HTERT RPE-1 (cell line): Measurements from ENCODE around the gene CPEB4.

ENCODE experiments used
- in situ Hi-C: fragments of 300-500 bp; cut with MboI; formaldehyde crosslinking; loops from 4 replicates; pipeline ENCODE4 v1.14.3; 2020; ENCODE audit warnings: low sequenced_read_pairs

Gene CPEB4

GRCh38 chr5:173884402-173885053 lies 3.6 kb upstream of the CPEB4 start:
- in situ Hi-C loops = no loop called here

DNA sequence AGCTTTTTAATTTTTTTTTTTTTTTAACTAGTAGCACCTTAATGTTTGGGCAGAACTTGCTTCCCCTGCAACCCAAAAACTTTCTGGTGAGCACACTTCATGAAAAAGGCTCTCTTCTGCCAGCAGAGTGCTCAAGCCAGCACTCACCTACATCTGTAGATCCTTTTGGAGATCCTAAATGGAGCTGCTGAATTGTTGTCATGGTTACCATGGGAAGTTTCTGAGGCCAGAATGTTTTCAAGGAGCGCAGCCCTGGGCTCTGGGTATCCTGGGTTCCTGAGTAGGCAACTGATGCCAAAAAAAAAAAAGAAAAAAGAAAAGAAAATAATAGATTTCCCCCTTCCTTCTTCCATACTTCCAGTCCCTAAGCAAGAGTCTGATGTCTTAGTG lies 3.1 kb upstream of the CPEB4 start:
- in situ Hi-C loops = no loop called here

GRCh38 chr5:173885475-173886010 lies 2.6 kb upstream of the CPEB4 start:
- in situ Hi-C loops = no loop called here

DNA sequence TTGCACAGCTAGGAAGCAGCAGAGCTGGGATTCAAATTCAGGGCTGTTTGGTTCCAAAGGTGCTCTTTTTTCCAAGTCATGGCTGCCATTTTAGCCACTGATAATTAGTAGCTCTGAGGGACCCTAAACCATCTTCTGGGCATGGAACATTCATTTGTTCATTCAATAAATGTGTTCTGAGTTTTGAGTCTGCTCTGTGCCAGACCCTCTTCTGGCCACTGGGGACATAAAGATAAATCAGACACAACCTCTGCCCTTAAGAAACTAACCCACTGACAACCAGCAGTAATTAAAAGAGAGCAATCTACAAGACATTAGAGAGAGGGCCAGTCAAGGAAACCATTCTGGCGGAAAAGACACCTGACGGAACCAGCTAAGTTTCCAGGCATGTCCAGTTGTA lies 2.0 kb upstream of the CPEB4 start:
- in situ Hi-C loops = no loop called here

GRCh38 chr5:173888473-173889131 lies 453 bp downstream of the CPEB4 start:
- in situ Hi-C loops = no loop called here

DNA sequence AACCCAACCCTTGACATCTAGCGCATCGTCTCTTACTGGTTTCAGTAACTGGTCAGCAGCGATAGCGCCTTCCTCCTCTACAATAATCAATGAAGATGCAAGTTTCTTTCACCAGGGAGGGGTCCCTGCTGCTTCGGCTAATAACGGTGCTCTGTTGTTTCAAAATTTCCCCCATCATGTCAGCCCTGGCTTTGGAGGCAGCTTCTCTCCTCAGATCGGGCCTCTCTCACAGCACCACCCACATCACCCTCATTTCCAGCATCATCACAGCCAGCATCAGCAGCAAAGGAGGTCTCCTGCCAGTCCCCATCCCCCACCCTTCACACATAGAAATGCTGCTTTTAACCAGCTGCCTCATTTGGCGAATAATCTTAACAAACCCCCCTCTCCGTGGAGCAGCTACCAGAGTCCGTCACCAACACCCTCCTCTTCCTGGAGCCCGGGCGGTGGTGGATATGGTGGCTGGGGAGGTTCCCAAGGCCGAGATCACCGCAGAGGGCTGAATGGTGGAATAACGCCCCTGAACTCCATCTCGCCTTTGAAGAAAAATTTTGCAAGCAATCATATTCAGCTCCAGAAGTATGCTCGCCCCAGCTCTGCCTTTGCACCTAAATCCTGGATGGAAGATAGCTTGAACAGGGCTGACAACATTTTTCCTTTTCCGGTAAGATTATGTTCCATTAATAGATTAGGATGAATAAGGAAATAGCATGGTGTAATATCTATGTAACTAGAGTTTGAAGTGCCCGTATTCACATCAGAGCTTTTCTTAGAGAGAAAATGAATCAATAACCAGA lies 2.2 kb downstream of the CPEB4 start:
- in situ Hi-C loops = no loop called here

GRCh38 chr5:173891308-173892116 lies 3.4 kb downstream of the CPEB4 start:
- in situ Hi-C loops = no loop called here

DNA sequence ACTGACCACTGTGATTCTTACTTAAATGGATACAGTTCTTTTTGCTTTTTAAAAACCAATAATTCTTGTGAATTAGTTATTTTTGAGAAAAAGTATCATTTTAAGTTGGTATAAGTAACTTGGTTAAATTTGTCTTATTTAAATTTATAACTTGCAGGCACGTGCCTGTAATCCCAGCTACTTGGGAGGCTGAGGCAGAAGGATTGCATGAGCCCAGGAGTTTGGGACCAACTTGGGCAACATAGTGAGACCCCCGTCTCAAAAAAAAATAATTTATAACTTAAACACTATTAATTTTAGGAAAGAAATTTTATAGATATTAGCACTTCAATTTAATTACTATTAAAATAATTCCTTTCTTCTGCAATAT lies 5.0 kb downstream of the CPEB4 start:
- in situ Hi-C loops = no loop called here

DNA sequence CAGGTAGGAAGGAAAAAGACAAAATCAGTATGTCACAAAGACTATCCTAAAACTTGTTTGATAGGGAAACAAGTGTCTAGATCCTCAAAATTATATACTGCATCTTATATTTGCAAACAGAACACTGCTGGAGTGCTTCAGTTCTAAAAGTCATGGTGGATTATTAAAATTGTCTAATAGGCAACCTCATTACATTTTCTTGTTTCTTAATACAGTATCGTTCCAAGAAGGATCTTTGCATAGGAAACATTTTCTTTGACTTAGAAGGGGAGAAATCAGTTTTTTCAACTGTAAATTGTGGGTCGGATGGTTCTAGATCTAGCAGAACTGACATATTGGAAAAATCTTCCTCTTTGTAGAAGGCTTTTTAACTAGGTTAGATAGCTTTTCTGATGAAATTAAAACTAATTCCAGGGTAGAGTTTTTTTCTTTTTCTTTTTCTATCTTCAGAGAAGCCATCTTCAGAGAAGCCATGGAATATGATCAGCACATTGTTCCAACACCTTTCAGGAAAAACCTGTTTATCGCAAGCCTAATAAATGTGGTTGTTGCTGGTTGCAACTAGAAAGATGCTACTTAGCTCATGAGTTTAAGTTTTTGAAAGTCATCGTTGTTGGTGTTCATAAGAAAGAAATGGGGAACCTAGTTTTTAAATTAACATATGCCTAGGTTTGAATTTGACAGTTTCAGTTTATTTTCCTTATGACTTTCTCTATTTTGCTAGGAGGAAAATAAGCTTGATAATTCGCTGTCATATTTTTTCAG lies 7.4 kb downstream of the CPEB4 start:
- in situ Hi-C loops = no loop called here

- in situ Hi-C loops = no loop called here
Measured at GRCh38 chr5:173896631-173897030, 8.5 kb downstream of the CPEB4 start.

- in situ Hi-C loops = no loop called here
Measured at GRCh38 chr5:173901705-173902104, 13.6 kb downstream of the CPEB4 start.

GRCh38 chr5:173902334-173902733 lies 14.2 kb downstream of the CPEB4 start:
- in situ Hi-C loops = no loop called here

GRCh38 chr5:173902743-173903142 lies 14.6 kb downstream of the CPEB4 start:
- in situ Hi-C loops = no loop called here

GRCh38 chr5:173903396-173904140 lies 15.4 kb downstream of the CPEB4 start:
- in situ Hi-C loops = no loop called here

DNA sequence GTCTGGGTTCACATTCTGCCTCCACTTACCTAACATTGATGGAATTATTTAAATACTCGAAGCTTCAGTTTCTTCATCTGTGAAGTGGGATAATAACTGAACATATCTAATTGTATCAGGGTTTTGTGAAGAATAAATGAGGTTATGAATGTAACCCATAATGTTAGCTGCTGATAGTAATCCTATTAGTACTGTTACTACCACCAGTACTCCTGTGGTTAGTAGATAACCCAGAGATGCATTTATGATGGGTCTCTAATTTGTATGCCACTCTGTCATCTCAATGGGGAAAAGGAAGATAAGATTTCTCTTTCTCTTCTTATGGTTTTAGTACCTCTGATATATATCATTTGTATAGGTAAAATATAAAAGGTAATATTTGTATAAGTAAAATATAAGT lies 16.0 kb downstream of the CPEB4 start:
- in situ Hi-C loops = no loop called here

DNA sequence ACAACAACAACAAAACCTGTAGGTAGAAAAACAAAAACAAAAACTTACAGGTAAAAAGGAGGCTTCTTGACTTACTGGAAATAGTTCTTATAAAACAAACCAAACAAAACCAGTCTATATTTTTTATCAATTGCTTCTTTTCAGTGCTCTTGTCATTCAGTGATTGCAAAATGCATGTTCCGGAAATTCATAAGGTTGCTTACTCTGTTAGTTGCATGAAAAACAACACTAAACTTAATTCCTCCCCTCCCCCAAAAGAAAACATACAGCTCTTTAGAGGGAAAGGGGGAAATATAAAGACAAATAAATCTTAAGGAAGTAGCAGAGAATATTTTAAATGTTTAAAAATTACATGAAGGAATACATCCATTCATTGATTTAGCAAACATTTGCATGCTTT lies 19.1 kb downstream of the CPEB4 start:
- in situ Hi-C loops = no loop called here

GRCh38 chr5:173907686-173908371 lies 19.7 kb downstream of the CPEB4 start:
- in situ Hi-C loops = no loop called here

- in situ Hi-C loops = no loop called here
Measured at GRCh38 chr5:173909199-173909598, 21.1 kb downstream of the CPEB4 start.

- in situ Hi-C loops = no loop called here
Measured at GRCh38 chr5:173910215-173910614, 22.1 kb downstream of the CPEB4 start.
